Measurements from ENCODE around the gene NAGLU.
"Not testable (repeated sequence)": the region's sequence is repeated elsewhere in the genome, so short reads cannot be mapped to it uniquely, and the experiment has no call there.

Gene NAGLU

GRCh38 chr17:42536372-42537155, 523 bp downstream of the NAGLU start:
- H3K27ac ChIP-seq, result no peak overlapping the region
- H3K9me3 ChIP-seq (ENCODE audit: low read depth, low read length), result no peaks in the 10 kb centered on the region
- TF ChIP-seq POLR2AphosphoS5 (IDR thresholded peaks at IDR 0.05; ENCODE audit: borderline replicate concordance, low read depth, low read length) (0 out of 2 replicates have a peak, but pooled peaks have one; percentile 14), EZH2 (IDR thresholded peaks at IDR 0.05) (no peak)
- no peak for DNase-seq (ENCODE audit: low read depth, low spot score)
- H3K36me3 ChIP-seq (ENCODE audit: insufficient read depth, low read length), result 0 out of 2 replicates have a peak, but pooled peaks cover 3% of the 10 kb centered on the region
- H3K4me3 ChIP-seq, result peak overlapping the region; percentile 79
- H3K9ac ChIP-seq (ENCODE audit: insufficient read length), result peak overlapping the region; percentile 55

DNA sequence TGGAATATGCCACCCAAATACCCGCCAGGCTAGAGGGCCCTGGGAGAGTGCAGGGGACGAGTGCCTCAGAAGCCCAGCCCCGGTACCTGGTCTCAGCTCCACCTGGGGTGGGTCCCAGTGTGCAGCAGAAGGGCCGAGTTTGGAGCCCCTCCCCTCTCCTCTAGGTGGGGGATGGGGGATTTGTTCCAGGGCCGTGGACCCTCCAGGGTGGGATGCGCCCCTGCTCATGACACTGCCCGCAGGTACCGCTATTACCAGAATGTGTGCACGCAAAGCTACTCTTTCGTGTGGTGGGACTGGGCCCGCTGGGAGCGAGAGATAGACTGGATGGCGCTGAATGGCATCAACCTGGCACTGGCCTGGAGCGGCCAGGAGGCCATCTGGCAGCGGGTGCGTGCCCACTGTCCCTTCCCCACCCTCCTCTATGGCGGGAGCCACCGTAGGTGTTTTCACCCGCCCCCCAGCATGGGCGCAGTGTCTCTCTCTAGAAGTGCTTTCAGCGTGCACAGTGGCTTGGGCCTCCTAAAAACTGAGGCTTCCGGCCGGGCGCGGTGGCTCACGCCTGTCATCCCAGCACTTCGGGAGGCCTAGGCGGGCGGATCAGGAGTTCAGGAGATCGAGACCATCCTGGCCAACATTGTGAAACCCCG, 1.2 kb downstream of the NAGLU start:
- H3K9ac ChIP-seq (ENCODE audit: insufficient read length), result peak overlapping the region; percentile 55
- TF ChIP-seq EZH2 (IDR thresholded peaks at IDR 0.05), result no peak
- TF ChIP-seq FOXP2 (optimal IDR thresholded peaks at IDR 0.05; ENCODE audit: control extremely low read depth, extremely low read length, insufficient read depth), result no peak
- TF ChIP-seq POLR2AphosphoS5 (IDR thresholded peaks at IDR 0.05; ENCODE audit: borderline replicate concordance, low read depth, low read length), result no peak
- no peak for DNase-seq (ENCODE audit: low read depth, low spot score)
- peak overlapping the region; percentile 79 for H3K4me3 ChIP-seq
- H3K9me3 ChIP-seq (ENCODE audit: low read depth, low read length), result no peaks in the 10 kb centered on the region
- 0 out of 2 replicates have a peak, but pooled peaks cover 3% of the 10 kb centered on the region for H3K36me3 ChIP-seq (ENCODE audit: insufficient read depth, low read length)
- no peak overlapping the region for H3K27ac ChIP-seq

DNA sequence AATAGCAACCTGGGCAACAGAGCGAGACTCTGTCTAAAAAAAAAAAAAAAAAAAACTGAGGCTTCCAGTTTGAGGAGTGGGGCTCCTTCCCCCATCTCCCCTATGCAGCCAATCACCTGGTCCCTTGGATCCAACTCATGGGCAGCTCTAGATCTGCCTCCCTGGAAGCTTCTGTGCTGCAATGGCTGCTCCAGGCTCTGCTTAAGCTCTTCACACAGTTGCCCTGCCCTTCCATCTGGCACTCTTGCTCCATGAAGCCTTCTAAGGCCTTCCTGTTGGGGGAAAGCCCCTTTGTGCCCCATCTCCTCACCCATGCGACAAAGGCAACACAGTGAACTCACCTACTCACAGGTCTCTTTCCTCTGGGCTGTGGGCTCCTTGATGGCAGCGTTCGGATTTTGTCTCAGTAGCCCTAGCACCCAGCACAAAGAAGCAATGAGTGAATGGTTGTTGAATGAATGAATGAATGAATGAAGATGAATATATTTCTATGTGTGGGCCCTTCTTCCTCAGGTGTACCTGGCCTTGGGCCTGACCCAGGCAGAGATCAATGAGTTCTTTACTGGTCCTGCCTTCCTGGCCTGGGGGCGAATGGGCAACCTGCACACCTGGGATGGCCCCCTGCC, 1.9 kb downstream of the NAGLU start:
- Histone ChIP-seq H3K27ac (no peak overlapping the region), H3K9ac (ENCODE audit: insufficient read length) (no peak overlapping the region)
- no peak for DNase-seq (ENCODE audit: low read depth, low spot score)

GRCh38 chr17:42538482-42538881, 2.4 kb downstream of the NAGLU start:
- Histone ChIP-seq H3K36me3 (ENCODE audit: insufficient read depth, low read length) (0 out of 2 replicates have a peak, but pooled peaks cover 3% of the 10 kb centered on the region), H3K4me3 (no peak overlapping the region), H3K9me3 (ENCODE audit: low read depth, low read length) (no peaks in the 10 kb centered on the region), H3K27ac (no peak overlapping the region), H3K9ac (ENCODE audit: insufficient read length) (no peak overlapping the region)
- DNase-seq (ENCODE audit: low read depth, low spot score), result no peak
- TF ChIP-seq FOXP2 (optimal IDR thresholded peaks at IDR 0.05; ENCODE audit: control extremely low read depth, extremely low read length, insufficient read depth), result no peak
- no peak for TF ChIP-seq EZH2 (IDR thresholded peaks at IDR 0.05)
- no peak for TF ChIP-seq POLR2AphosphoS5 (IDR thresholded peaks at IDR 0.05; ENCODE audit: borderline replicate concordance, low read depth, low read length)

More for the DNA sequence above, 1.9 kb downstream of the NAGLU start:
- H3K4me3 ChIP-seq, result no peak overlapping the region
- H3K9me3 ChIP-seq (ENCODE audit: low read depth, low read length), result no peaks in the 10 kb centered on the region
- TF ChIP-seq FOXP2 (optimal IDR thresholded peaks at IDR 0.05; ENCODE audit: control extremely low read depth, extremely low read length, insufficient read depth) (no peak), POLR2AphosphoS5 (IDR thresholded peaks at IDR 0.05; ENCODE audit: borderline replicate concordance, low read depth, low read length) (no peak), EZH2 (IDR thresholded peaks at IDR 0.05) (no peak)
- 0 out of 2 replicates have a peak, but pooled peaks cover 3% of the 10 kb centered on the region for H3K36me3 ChIP-seq (ENCODE audit: insufficient read depth, low read length)

DNA sequence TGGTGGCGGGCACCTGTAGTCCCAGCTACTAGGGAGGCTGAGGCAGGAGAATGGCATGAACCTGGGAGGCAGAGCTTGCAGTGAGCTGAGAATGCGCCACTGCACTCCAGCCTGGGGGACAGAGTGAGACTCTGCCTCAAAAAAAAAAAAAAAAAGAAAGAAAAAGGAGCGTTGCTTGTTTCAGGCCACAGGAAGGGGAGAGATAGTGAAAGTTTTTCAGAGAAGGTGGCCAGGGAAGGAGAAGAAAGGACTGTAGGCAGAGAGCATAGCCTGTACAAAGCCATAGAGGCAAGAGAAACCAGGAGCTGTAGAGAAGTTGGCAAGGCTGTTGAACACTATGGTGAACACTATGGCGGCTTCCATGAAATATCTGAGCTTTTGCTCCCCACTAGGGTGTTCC, 4.5 kb downstream of the NAGLU start:
- not testable (repeated sequence) for H3K9me3 ChIP-seq (ENCODE audit: low read depth, low read length); H3K27ac ChIP-seq; H3K36me3 ChIP-seq (ENCODE audit: insufficient read depth, low read length); H3K4me3 ChIP-seq; H3K9ac ChIP-seq (ENCODE audit: insufficient read length); DNase-seq (ENCODE audit: low read depth, low spot score)

- no peaks in the 10 kb centered on the region for H3K9me3 ChIP-seq (ENCODE audit: low read depth, low read length)
- 0 out of 2 replicates have a peak, but pooled peaks cover 3% of the 10 kb centered on the region for H3K36me3 ChIP-seq (ENCODE audit: insufficient read depth, low read length)
- no peak for DNase-seq (ENCODE audit: low read depth, low spot score)
- TF ChIP-seq POLR2AphosphoS5 (IDR thresholded peaks at IDR 0.05; ENCODE audit: borderline replicate concordance, low read depth, low read length) (no peak), EZH2 (IDR thresholded peaks at IDR 0.05) (no peak), FOXP2 (optimal IDR thresholded peaks at IDR 0.05; ENCODE audit: control extremely low read depth, extremely low read length, insufficient read depth) (no peak)
- H3K9ac ChIP-seq (ENCODE audit: insufficient read length), result no peak overlapping the region
- no peak overlapping the region for H3K27ac ChIP-seq
- H3K4me3 ChIP-seq, result no peak overlapping the region
Observed at GRCh38 chr17:42541041-42541833, 5.2 kb downstream of the NAGLU start.

DNA sequence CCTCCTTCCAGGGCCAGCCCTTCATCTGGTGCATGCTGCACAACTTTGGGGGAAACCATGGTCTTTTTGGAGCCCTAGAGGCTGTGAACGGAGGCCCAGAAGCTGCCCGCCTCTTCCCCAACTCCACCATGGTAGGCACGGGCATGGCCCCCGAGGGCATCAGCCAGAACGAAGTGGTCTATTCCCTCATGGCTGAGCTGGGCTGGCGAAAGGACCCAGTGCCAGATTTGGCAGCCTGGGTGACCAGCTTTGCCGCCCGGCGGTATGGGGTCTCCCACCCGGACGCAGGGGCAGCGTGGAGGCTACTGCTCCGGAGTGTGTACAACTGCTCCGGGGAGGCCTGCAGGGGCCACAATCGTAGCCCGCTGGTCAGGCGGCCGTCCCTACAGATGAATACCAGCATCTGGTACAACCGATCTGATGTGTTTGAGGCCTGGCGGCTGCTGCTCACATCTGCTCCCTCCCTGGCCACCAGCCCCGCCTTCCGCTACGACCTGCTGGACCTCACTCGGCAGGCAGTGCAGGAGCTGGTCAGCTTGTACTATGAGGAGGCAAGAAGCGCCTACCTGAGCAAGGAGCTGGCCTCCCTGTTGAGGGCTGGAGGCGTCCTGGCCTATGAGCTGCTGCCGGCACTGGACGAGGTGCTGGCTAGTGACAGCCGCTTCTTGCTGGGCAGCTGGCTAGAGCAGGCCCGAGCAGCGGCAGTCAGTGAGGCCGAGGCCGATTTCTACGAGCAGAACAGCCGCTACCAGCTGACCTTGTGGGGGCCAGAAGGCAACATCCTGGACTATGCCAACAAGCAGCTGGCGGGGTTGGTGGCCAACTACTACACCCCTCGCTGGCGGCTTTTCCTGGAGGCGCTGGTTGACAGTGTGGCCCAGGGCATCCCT, 7.4 kb downstream of the NAGLU start:
- no peak for DNase-seq (ENCODE audit: low read depth, low spot score)
- H3K9me3 ChIP-seq (ENCODE audit: low read depth, low read length), result no peaks in the 10 kb centered on the region
- 0 out of 2 replicates have a peak, but pooled peaks cover 3% of the 10 kb centered on the region for H3K36me3 ChIP-seq (ENCODE audit: insufficient read depth, low read length)
- H3K4me3 ChIP-seq, result no peak overlapping the region
- no peak overlapping the region for H3K27ac ChIP-seq
- no peak for TF ChIP-seq POLR2AphosphoS5 (IDR thresholded peaks at IDR 0.05; ENCODE audit: borderline replicate concordance, low read depth, low read length)
- TF ChIP-seq FOXP2 (optimal IDR thresholded peaks at IDR 0.05; ENCODE audit: control extremely low read depth, extremely low read length, insufficient read depth), result no peak
- TF ChIP-seq EZH2 (IDR thresholded peaks at IDR 0.05), result no peak
- H3K9ac ChIP-seq (ENCODE audit: insufficient read length), result no peak overlapping the region
